GM19328 (cell line): ENCODE results near the gene JCAD.

Source experiments
- ATAC-seq: cut with Tn5 transposase; IDR thresholded peaks from one replicate; pipeline ENCODE4 v1.9.1; 2021; ENCODE audit warnings: mild to moderate bottlenecking, moderate library complexity; ENCODE audit not compliant: unreplicated experiment

Gene JCAD

GRCh38 chr10:30047924-30048531 is 11.4 kb downstream of the JCAD start:
- ATAC-seq: no peak

DNA sequence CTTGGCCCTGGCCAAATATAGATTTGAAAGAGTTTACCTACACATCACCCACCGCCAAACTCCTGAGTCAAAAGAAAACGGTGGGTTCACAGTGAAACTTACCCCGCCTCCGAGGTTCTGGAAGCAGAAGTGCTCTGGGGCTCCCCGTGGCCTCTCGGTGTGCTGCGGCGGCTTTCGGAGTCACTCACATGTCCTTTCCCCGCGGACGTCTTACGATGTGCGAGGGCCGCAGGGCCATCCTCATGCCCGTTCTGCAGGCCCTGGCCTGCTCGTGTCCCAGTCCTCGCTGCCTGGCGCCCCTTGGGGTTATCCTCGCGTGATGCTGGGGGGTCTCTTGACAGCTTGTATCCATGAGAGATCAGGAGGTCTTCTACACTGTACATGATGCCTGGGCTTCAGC is 12.0 kb downstream of the JCAD start:
- ATAC-seq: no peak

- ATAC-seq: no peak
Observed at GRCh38 chr10:30046476-30046875, 12.9 kb downstream of the JCAD start.

GRCh38 chr10:30045961-30046360 is 13.4 kb downstream of the JCAD start:
- no peak for ATAC-seq

DNA sequence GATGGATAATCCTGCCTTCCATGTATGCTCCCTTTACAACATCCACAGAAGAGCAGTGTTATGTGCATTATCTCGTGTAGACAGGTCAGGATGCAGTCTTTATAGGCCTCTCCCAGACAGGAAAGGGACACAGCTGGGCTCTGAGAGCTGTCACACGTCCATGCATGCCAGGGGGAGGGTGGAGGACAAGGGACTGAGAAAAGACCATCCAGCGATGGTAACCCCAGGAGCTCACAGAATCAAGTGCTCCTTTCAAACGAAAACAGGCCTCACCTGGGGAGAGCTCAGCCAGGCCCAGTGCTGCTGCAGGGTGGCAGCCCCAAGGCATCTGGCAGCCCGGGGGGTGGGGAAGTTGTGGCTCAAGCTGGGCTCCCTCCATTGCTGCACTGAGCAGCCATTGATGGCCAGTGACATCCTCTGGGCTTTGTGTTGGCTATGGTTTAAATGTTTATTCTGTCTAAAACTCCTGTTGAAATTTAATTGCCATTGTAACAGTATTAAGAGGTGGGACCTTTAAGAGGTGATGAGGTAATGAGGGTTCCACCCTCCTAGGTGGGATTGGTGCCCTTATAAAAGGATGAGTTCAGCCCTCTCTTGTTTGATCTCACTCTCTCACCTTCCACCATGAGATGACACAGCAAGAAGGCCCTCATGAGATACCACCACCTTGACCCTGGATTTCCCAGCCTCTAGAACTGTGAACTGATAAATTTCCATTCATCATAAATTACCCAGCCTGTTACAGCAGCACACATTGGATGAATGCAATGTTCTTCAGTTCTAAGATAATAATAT is 15.7 kb downstream of the JCAD start:
- no peak for ATAC-seq

- ATAC-seq: no peak
Observed at GRCh38 chr10:30042820-30043219, 16.6 kb downstream of the JCAD start.

DNA sequence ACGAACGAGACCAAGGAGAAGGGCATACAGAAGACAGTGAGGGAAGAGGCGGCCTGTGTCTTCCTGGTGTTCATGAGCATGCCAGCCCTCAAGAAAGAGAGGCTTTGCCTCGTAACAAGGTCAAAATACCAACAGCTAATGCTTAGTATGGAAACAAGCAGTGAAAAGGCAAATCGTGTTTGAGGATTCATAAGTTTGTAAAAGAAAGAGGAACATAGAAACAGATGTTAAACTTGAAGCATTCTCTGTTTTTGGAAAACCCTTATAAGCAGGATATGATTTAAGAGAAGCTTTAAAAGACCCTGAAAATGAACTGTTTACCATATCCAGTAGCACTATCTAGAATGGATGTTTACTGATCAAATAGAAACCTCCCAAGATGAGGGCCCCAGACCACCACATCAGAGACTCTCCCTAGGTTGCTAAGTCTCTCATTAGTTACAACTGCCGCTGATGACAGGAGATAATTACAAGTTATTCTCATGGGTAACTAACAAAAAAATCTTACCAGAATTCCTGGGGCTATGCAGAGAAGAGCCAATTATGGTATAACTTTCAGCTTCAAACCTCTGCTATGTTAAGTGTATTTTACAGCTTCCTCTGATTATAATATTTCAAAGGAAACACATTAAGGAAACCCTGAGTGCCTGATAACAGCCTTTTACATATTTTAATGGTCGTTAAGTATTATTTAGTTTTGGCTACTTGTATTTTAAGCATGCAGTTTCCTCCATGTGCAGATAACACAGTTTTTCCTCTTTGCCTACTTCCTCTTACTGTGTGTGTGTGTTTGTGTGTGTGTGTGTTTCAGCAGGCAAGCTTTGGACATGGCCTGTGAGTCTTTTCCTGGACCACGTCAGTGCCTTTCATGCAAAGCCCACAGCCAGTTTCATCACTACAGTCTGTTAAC is 17.9 kb downstream of the JCAD start:
- ATAC-seq: no peak

GRCh38 chr10:30040597-30040996 is 18.8 kb downstream of the JCAD start:
- ATAC-seq: no peak

DNA sequence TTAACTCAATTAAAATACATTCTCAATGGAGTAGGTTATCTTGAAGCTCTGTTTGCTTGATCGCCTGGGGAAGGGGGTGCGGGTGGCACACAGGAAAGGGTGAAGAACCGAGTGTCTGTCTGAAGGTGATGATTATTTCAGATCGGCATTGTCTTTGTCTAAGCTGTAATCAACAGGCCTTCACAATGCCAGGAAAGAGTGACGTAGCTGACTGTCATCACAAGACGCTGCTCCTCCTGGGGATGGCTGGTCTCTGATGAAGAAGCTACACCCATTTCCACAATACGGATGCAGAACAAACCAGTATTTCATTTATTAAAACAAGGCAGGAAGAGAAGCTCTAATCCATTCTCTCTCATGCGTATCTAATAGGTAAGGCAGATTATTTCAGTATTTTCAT is 19.4 kb downstream of the JCAD start:
- no peak for ATAC-seq

GRCh38 chr10:30039567-30039966 is 19.8 kb downstream of the JCAD start:
- no peak for ATAC-seq

GRCh38 chr10:30038781-30039536 is 20.4 kb downstream of the JCAD start:
- ATAC-seq: no peak

- no peak for ATAC-seq
Observed at GRCh38 chr10:30037620-30038336, 21.6 kb downstream of the JCAD start.

DNA sequence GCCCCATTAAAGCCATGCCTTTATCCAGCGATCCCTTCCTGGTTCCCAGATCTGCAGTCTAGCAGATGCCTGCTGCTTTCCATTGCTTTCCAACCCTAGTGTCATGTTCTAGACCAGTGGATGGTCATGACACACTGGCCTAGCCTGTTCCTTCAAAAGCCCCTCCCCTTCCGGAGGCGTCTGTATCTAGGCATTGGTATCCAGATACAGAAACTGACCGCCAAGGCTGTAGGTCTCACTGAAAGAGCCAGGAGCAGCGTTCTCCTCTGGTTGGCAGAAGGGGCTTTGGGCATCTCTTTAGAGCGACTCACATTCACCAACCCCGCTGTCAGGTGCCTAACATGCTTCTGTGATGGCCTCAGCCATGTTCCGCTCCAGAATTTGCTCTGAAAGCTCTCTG is 22.6 kb downstream of the JCAD start:
- ATAC-seq: no peak

GRCh38 chr10:30036341-30036740 is 23.0 kb downstream of the JCAD start:
- ATAC-seq: no peak

- ATAC-seq: no peak
Observed at GRCh38 chr10:30034433-30035137, 24.8 kb downstream of the JCAD start.

DNA sequence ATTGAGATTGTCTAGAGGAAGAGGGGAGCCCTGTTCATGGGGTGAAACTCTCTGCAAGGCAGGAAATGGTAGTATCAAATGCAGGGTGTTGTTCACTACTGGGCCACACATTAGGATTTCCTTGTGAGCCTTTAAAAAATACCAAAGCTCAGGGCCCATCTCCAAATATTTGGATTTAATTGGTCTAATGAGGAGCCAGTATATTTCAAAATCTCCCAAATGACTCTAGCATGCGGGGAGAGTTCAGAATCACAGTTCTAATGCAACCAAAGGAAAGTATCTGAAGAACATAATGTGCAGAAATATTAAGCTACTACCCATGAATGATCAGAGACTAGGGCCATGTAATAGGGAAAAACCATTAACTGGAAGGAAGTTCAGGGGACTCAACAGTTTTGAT is 27.3 kb downstream of the JCAD start:
- ATAC-seq: no peak

DNA sequence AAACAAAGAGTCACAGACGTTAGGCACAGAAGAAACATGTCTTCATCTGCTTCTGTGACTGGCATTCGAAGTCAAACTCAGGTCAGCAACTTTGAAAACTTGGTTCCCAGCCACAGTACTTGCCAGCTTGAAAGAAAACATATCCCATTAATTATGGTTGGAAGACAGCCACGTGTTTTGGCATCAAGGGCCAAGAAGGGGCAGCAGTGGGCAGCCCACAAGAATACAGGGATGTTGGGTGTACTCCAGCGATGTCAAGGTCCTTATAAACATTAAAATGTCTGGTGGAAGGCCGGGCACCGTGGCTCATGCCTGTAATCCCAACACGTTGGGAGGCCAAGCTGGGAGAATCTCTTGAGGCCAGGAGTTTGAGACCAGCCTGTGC is 29.5 kb downstream of the JCAD start:
- ATAC-seq: no peak

GRCh38 chr10:30029164-30029871 is 30.1 kb downstream of the JCAD start:
- no peak for ATAC-seq

DNA sequence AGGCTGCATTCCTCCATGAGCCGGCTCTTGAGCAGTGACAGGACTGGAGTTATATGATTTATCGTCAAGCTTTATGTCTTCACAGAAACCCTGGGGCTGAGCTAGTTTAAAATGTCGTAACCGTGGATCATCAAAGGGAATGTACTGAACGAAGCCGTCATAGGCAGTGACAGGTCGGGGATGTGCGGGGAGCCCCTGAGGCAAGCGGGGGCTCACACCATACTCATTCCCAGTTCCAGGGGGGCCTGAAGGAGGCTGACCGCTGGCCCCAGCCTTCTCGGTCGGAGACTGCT is 30.7 kb downstream of the JCAD start:
- no peak for ATAC-seq
